ENCODE results near the gene CSF1R. TPM values are rescaled to one million over a fixed set of nuclear protein-coding genes. Genes with fewer than 3 reads are reported as not detected.

The CSF1R gene
- total RNA-seq, 2 experiments from 2014 or later: 0.25 TPM; not detected in 1

- peaks cover 14% of the 10 kb centered on the region for H3K36me3 Mint-ChIP-seq (ENCODE audit: low read depth)
- no peak overlapping the region for H3K4me3 Mint-ChIP-seq
- H3K4me1 Mint-ChIP-seq: peaks cover 12% of the 10 kb centered on the region
- H3K9me3 Mint-ChIP-seq: no peaks in the 10 kb centered on the region
- DNase-seq: no peak
- ChIA-PET POLR2A (interaction anchor here (1.9 kb wide), 1 partner anchor 11 kb away, joined by 8 read pairs; no protein-coding TSS in a partner anchor), CTCF (no interaction called here)
- peaks cover 3% of the 10 kb centered on the region for H3K27me3 Mint-ChIP-seq
- H3K27ac Mint-ChIP-seq: no peak overlapping the region
Observed at GRCh38 chr5:150058480-150059126, 27.8 kb downstream of the CSF1R start.

- CTCF ChIA-PET: no interaction called here
- POLR2A ChIA-PET: no interaction called here
- H3K27me3 Mint-ChIP-seq: no peaks in the 10 kb centered on the region
- peaks cover 13% of the 10 kb centered on the region for H3K4me1 Mint-ChIP-seq
- H3K4me3 Mint-ChIP-seq: no peak overlapping the region
- no peak overlapping the region for H3K27ac Mint-ChIP-seq
- H3K9me3 Mint-ChIP-seq: no peaks in the 10 kb centered on the region
- peaks cover 20% of the 10 kb centered on the region for H3K36me3 Mint-ChIP-seq (ENCODE audit: low read depth)
- no peak for DNase-seq
Observed at GRCh38 chr5:150057996-150058395, 28.4 kb downstream of the CSF1R start.

GRCh38 chr5:150057511-150057910 is 28.8 kb downstream of the CSF1R start:
- Mint-ChIP-seq H3K36me3 (ENCODE audit: low read depth) (peaks cover 25% of the 10 kb centered on the region), H3K27me3 (no peaks in the 10 kb centered on the region), H3K4me1 (peaks cover 18% of the 10 kb centered on the region), H3K4me3 (no peak overlapping the region), H3K27ac (no peak overlapping the region), H3K9me3 (no peaks in the 10 kb centered on the region)
- ChIA-PET POLR2A (no interaction called here), CTCF (no interaction called here)
- no peak for DNase-seq

GRCh38 chr5:150057052-150057451 is 29.3 kb downstream of the CSF1R start:
- CTCF ChIA-PET: no interaction called here
- H3K27me3 Mint-ChIP-seq: no peaks in the 10 kb centered on the region

GRCh38 chr5:150056075-150056443 is 30.3 kb downstream of the CSF1R start:
- Mint-ChIP-seq H3K36me3 (ENCODE audit: low read depth) (peaks cover 39% of the 10 kb centered on the region), H3K27me3 (no peaks in the 10 kb centered on the region), H3K4me1 (peaks cover 18% of the 10 kb centered on the region), H3K27ac (no peak overlapping the region), H3K4me3 (no peak overlapping the region), H3K9me3 (no peaks in the 10 kb centered on the region)
- no peak for DNase-seq
- ChIA-PET CTCF (no interaction called here), POLR2A (interaction anchor here (1.7 kb wide), 1 partner anchor 11 kb away, joined by 4 read pairs; no protein-coding TSS in a partner anchor)

More at GRCh38 chr5:150057052-150057451, 29.3 kb downstream of the CSF1R start:
- Mint-ChIP-seq H3K36me3 (ENCODE audit: low read depth) (peaks cover 29% of the 10 kb centered on the region), H3K4me1 (peaks cover 18% of the 10 kb centered on the region), H3K9me3 (no peaks in the 10 kb centered on the region), H3K27ac (no peak overlapping the region), H3K4me3 (no peak overlapping the region)
- POLR2A ChIA-PET: no interaction called here
- no peak for DNase-seq

GRCh38 chr5:150055326-150056074 is 30.9 kb downstream of the CSF1R start:
- peaks cover 18% of the 10 kb centered on the region for H3K4me1 Mint-ChIP-seq
- no peaks in the 10 kb centered on the region for H3K27me3 Mint-ChIP-seq
- ChIA-PET POLR2A (interaction anchor here (1.7 kb wide), 1 partner anchor 10 kb away, joined by 4 read pairs; no protein-coding TSS in a partner anchor), CTCF (interaction anchor here (0.6 to 0.9 kb wide), 2 partner anchors 67 to 207 kb away, joined by 3 read pairs; no protein-coding TSS in a partner anchor)
- peaks cover 45% of the 10 kb centered on the region for H3K36me3 Mint-ChIP-seq (ENCODE audit: low read depth)
- DNase-seq: no peak
- no peaks in the 10 kb centered on the region for H3K9me3 Mint-ChIP-seq
- H3K27ac Mint-ChIP-seq: no peak overlapping the region
- H3K4me3 Mint-ChIP-seq: no peak overlapping the region

- peaks cover 18% of the 10 kb centered on the region for H3K4me1 Mint-ChIP-seq
- H3K27ac Mint-ChIP-seq: no peak overlapping the region
- ChIA-PET CTCF (interaction anchor here (0.6 to 0.9 kb wide), 2 partner anchors 68 to 208 kb away, joined by 3 read pairs; no protein-coding TSS in a partner anchor), POLR2A (interaction anchor here (1.7 kb wide), 1 partner anchor 9 kb away, joined by 4 read pairs; no protein-coding TSS in a partner anchor)
- H3K4me3 Mint-ChIP-seq: no peak overlapping the region
- no peaks in the 10 kb centered on the region for H3K27me3 Mint-ChIP-seq
- no peaks in the 10 kb centered on the region for H3K9me3 Mint-ChIP-seq
- H3K36me3 Mint-ChIP-seq (ENCODE audit: low read depth): peaks cover 52% of the 10 kb centered on the region
- DNase-seq: no peak
Observed at GRCh38 chr5:150054569-150054968, 31.8 kb downstream of the CSF1R start.

GRCh38 chr5:150053713-150054392 is 32.5 kb downstream of the CSF1R start:
- no peak for DNase-seq
- H3K9me3 Mint-ChIP-seq: no peaks in the 10 kb centered on the region
- POLR2A ChIA-PET: interaction anchor here (1.4 to 1.7 kb wide), 3 partner anchors 8 to 13 kb away, joined by 4 read pairs; no protein-coding TSS in a partner anchor

GRCh38 chr5:150052956-150053712 is 33.2 kb downstream of the CSF1R start:
- H3K27me3 Mint-ChIP-seq: no peaks in the 10 kb centered on the region
- peaks cover 66% of the 10 kb centered on the region for H3K36me3 Mint-ChIP-seq (ENCODE audit: low read depth)
- ChIA-PET CTCF (no interaction called here), POLR2A (interaction anchor here (1.1 to 1.7 kb wide), 3 partner anchors 11 to 52 kb away, joined by 3 to 4 read pairs (median 4); partner anchors contain the start of genes HMGXB3 and TIGD6)
- DNase-seq: no peak
- peak overlapping the region; percentile 5 for H3K27ac Mint-ChIP-seq
- peaks cover 16% of the 10 kb centered on the region for H3K4me1 Mint-ChIP-seq
- no peak overlapping the region for H3K4me3 Mint-ChIP-seq
- no peaks in the 10 kb centered on the region for H3K9me3 Mint-ChIP-seq

More at GRCh38 chr5:150053713-150054392, 32.5 kb downstream of the CSF1R start:
- Mint-ChIP-seq H3K27me3 (no peaks in the 10 kb centered on the region), H3K27ac (peak overlapping the region; percentile 5), H3K4me1 (peaks cover 22% of the 10 kb centered on the region), H3K36me3 (ENCODE audit: low read depth) (peaks cover 59% of the 10 kb centered on the region), H3K4me3 (no peak overlapping the region)
- CTCF ChIA-PET: no interaction called here

- POLR2A ChIA-PET: interaction anchor here (1.1 to 1.7 kb wide), 2 partner anchors 12 to 52 kb away, joined by 3 to 4 read pairs; partner anchors contain the start of genes HMGXB3 and TIGD6
- no peak for DNase-seq
- Mint-ChIP-seq H3K36me3 (ENCODE audit: low read depth) (peaks cover 73% of the 10 kb centered on the region), H3K27me3 (no peaks in the 10 kb centered on the region), H3K9me3 (no peaks in the 10 kb centered on the region), H3K4me1 (peaks cover 14% of the 10 kb centered on the region), H3K4me3 (no peak overlapping the region), H3K27ac (no peak overlapping the region)
- CTCF ChIA-PET: interaction anchor here (0.5 kb wide), 1 partner anchor 111 kb away, joined by 3 read pairs; no protein-coding TSS in a partner anchor
Observed at GRCh38 chr5:150052226-150052955, 34.0 kb downstream of the CSF1R start.

- ChIA-PET POLR2A (interaction anchor here (1.7 kb wide), 1 partner anchor 11 kb away, joined by 4 read pairs; no protein-coding TSS in a partner anchor), CTCF (interaction anchor here (0.5 kb wide), 1 partner anchor 111 kb away, joined by 3 read pairs; no protein-coding TSS in a partner anchor)
- DNase-seq: no peak
- Mint-ChIP-seq H3K4me3 (no peak overlapping the region), H3K27ac (no peak overlapping the region), H3K27me3 (no peaks in the 10 kb centered on the region), H3K4me1 (peaks cover 14% of the 10 kb centered on the region), H3K9me3 (no peaks in the 10 kb centered on the region), H3K36me3 (ENCODE audit: low read depth) (peaks cover 77% of the 10 kb centered on the region)
Observed at GRCh38 chr5:150051657-150052195, 34.6 kb downstream of the CSF1R start.
